BLaER1 treated with 17β-estradiol and CSF1 and Interleukin-3, amounts not matched to agents 10 nM and 100 nM (cell line): ENCODE measurements around the gene PPP1R11.
"Not testable (repeated sequence)": the region's sequence is repeated elsewhere in the genome, so short reads cannot be mapped to it uniquely, and the experiment has no call there.

Experiments
- H3K27ac ChIP-seq, 11 experiments: shearing (Covaris generic); formaldehyde crosslinking; 2 replicates each; pipeline ENCODE4 v1.8.1; 2022
- H3K27me3 ChIP-seq, 11 experiments: shearing (Covaris generic); formaldehyde crosslinking; 2 replicates each; pipeline ENCODE4 v1.8.1; 2022
- H3K36me3 ChIP-seq, 11 experiments: shearing (Covaris generic); formaldehyde crosslinking; 2 replicates each; pipeline ENCODE4 v1.8.1; 2022
- H3K4me1 ChIP-seq, 10 experiments: shearing (Covaris generic); formaldehyde crosslinking; 2 replicates each; pipeline ENCODE4 v1.8.1; 2022
- H3K4me2 ChIP-seq, 11 experiments: shearing (Covaris generic); formaldehyde crosslinking; 2 replicates each; pipeline ENCODE4 v1.8.1; 2022
- H3K4me3 ChIP-seq, 10 experiments: shearing (Covaris generic); formaldehyde crosslinking; 2 replicates each; pipeline ENCODE4 v1.8.1; 2022
- H3K9ac ChIP-seq, 11 experiments: shearing (Covaris generic); formaldehyde crosslinking; 2 replicates each; pipeline ENCODE4 v1.8.1; 2022
- H3K9me3 ChIP-seq, 11 experiments: shearing (Covaris generic); formaldehyde crosslinking; replicated peaks in 1 of 11; 2 replicates each; pipeline ENCODE4 v1.8.1; 2022
- H4K20me1 ChIP-seq, 11 experiments: shearing (Covaris generic); formaldehyde crosslinking; 2 replicates each; pipeline ENCODE4 v1.8.1; 2022
- Cebpa-rat ChIP-seq, 11 experiments: shearing (Covaris generic); IDR thresholded peaks; 2 replicates each; pipeline ENCODE4 v1.8.1; 2022

Gene PPP1R11

GRCh38 chr6:30104661-30105060, 37.7 kb downstream of the PPP1R11 start:
- Histone ChIP-seq H3K4me1 (peaks cover 29 to 53% (median 44%) of the 10 kb centered on the region in 10 experiments), H4K20me1 (peaks cover 0 to 10% (median 0%) of the 10 kb centered on the region in 11 experiments; a peak in 1 of 22 replicates), H3K9ac (no peak overlapping the region), H3K4me2 (no peak overlapping the region), H3K27ac (no peak overlapping the region), H3K27me3 (peaks cover 31 to 42% (median 36%) of the 10 kb centered on the region in 11 experiments), H3K36me3 (no peaks in the 10 kb centered on the region), H3K4me3 (no peak overlapping the region), H3K9me3 (no peaks in the 10 kb centered on the region)
- TF ChIP-seq Cebpa-rat (IDR thresholded peaks at IDR 0.05): no peak

GRCh38 chr6:30111266-30111856, 44.4 kb downstream of the PPP1R11 start:
- H3K4me3 ChIP-seq: no peak overlapping the region
- H3K4me1 ChIP-seq: peaks cover 0 to 26% (median 18%) of the 10 kb centered on the region in 10 experiments; a peak in 16 of 20 replicates
- no peak for TF ChIP-seq Cebpa-rat (IDR thresholded peaks at IDR 0.05)
- peak overlapping the region in 7 of 11 experiments; percentile 51 to 73 (median 57); a peak in 9 of 22 replicates for H3K4me2 ChIP-seq
- no peak overlapping the region for H3K27ac ChIP-seq
- H3K9me3 ChIP-seq: no peaks in the 10 kb centered on the region
- H4K20me1 ChIP-seq: no peaks in the 10 kb centered on the region
- no peaks in the 10 kb centered on the region for H3K36me3 ChIP-seq
- H3K27me3 ChIP-seq: peaks cover 3 to 21% (median 15%) of the 10 kb centered on the region in 11 experiments; a peak in 19 of 22 replicates
- no peak overlapping the region for H3K9ac ChIP-seq

- Histone ChIP-seq H3K9me3 (no peaks in the 10 kb centered on the region), H3K27me3 (peaks cover 3 to 21% (median 15%) of the 10 kb centered on the region in 11 experiments; a peak in 19 of 22 replicates), H3K27ac (no peak overlapping the region), H3K36me3 (no peaks in the 10 kb centered on the region), H4K20me1 (no peaks in the 10 kb centered on the region), H3K4me3 (no peak overlapping the region), H3K4me2 (no peak overlapping the region), H3K9ac (no peak overlapping the region), H3K4me1 (peaks cover 0 to 38% (median 19%) of the 10 kb centered on the region in 10 experiments; a peak in 16 of 20 replicates)
- TF ChIP-seq Cebpa-rat (IDR thresholded peaks at IDR 0.05): no peak
Observed at GRCh38 chr6:30112402-30112994, 45.5 kb downstream of the PPP1R11 start.

GRCh38 chr6:30113003-30113759, 46.2 kb downstream of the PPP1R11 start, which contains the start of gene TRIM31:
TRIM31 (minus strand) TSS chr6:30113090; CDS start chr6:30112805, 285 bp downstream.
- Histone ChIP-seq H4K20me1 (no peaks in the 10 kb centered on the region), H3K36me3 (no peaks in the 10 kb centered on the region), H3K27me3 (peaks cover 3 to 21% (median 15%) of the 10 kb centered on the region in 11 experiments; a peak in 19 of 22 replicates), H3K9ac (no peak within 1 kb of the TSS), H3K4me1 (peaks cover 0 to 39% (median 19%) of the 10 kb centered on the region in 10 experiments; a peak in 15 of 20 replicates), H3K9me3 (no peaks in the 10 kb centered on the region), H3K4me3 (no peak within 1 kb of the TSS), H3K27ac (no peak within 1 kb of the TSS), H3K4me2 (0 out of 22 replicates have a peak within 1 kb of the TSS, but pooled peaks of 1 of the 11 experiments have one; percentile 5)
- no peak for TF ChIP-seq Cebpa-rat (IDR thresholded peaks at IDR 0.05)

- Histone ChIP-seq H3K4me2 (0 out of 22 replicates have a peak overlapping the region, but pooled peaks of 1 of the 11 experiments have one; percentile 5), H3K9ac (no peak overlapping the region), H3K36me3 (no peaks in the 10 kb centered on the region), H3K4me3 (no peak overlapping the region), H3K27ac (no peak overlapping the region), H3K4me1 (peaks cover 0 to 39% (median 19%) of the 10 kb centered on the region in 10 experiments; a peak in 15 of 20 replicates), H4K20me1 (no peaks in the 10 kb centered on the region), H3K27me3 (peaks cover 3 to 21% (median 15%) of the 10 kb centered on the region in 11 experiments; a peak in 19 of 22 replicates), H3K9me3 (no peaks in the 10 kb centered on the region)
- TF ChIP-seq Cebpa-rat (IDR thresholded peaks at IDR 0.05): no peak
Observed at GRCh38 chr6:30113841-30114240, 46.8 kb downstream of the PPP1R11 start.

GRCh38 chr6:30116724-30117123, 49.7 kb downstream of the PPP1R11 start:
- Histone ChIP-seq H3K27ac (no peak overlapping the region), H3K9me3 (no peaks in the 10 kb centered on the region), H3K4me1 (peaks cover 0 to 33% (median 7%) of the 10 kb centered on the region in 10 experiments; a peak in 13 of 20 replicates), H3K9ac (no peak overlapping the region), H3K36me3 (no peaks in the 10 kb centered on the region), H3K27me3 (peaks cover 0 to 10% (median 4%) of the 10 kb centered on the region in 11 experiments; a peak in 13 of 22 replicates), H3K4me2 (peak overlapping the region in 2 of 11 experiments; percentile 38 to 72; a peak in 2 of 22 replicates), H3K4me3 (no peak overlapping the region), H4K20me1 (no peaks in the 10 kb centered on the region)
- TF ChIP-seq Cebpa-rat (IDR thresholded peaks at IDR 0.05): no peak

- not testable (repeated sequence) for H3K9me3 ChIP-seq, H4K20me1 ChIP-seq, H3K4me3 ChIP-seq, H3K27ac ChIP-seq, H3K9ac ChIP-seq, H3K36me3 ChIP-seq, H3K27me3 ChIP-seq
- peak overlapping the region in 3 of 11 experiments; percentile 14 to 29 (median 26); a peak in 5 of 22 replicates for H3K4me2 ChIP-seq
- H3K4me1 ChIP-seq: peaks cover 0 to 33% (median 7%) of the 10 kb centered on the region in 10 experiments; a peak in 14 of 20 replicates
Observed at GRCh38 chr6:30118691-30119090, 51.7 kb downstream of the PPP1R11 start.
